ENCODE data around the gene ARHGAP44. TPM values are rescaled to one million over a fixed set of nuclear protein-coding genes. Genes with fewer than 3 reads are reported as not detected.

ARHGAP44 gene
- total and polyA plus RNA-seq, 2 donors (not counting 3 experiments of a cell fraction or from before 2014, with no cell fraction given) = 0.11 to 0.42 TPM

DNA sequence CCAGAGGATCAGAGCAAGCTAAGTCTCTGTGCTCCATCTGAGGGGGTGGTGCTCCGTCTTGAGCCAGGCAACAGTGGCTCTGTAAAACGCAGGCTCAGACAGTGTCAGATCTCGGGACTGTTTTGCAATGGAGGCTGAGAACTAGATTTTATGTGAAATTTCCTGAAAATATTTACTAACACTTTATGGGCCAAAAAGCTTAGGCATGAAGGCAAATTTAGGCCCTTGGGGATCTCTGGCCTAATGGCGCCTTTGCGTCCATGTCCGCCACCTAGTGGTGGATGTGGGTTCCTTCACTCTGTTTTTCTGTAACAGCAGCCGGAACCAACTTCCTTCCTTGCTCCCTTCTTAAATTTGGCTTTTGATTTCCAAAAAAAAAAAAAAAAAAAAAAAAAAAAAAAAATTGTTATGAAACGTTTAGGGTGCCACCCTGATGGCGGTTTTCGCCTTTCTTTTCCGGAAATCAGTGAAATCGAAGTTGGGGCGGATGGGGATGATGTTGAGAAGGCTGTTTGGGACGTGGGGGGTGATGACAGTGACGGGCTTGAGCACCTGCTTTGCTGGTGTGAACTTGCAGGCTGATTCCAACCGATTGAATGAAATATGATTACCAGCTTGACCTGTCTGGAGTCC, 242.5 kb downstream of the ARHGAP44 start:
- Histone ChIP-seq H3K27ac (ENCODE audit: insufficient read depth, low read depth, low read length) (no peak overlapping the region), H3K9ac (replicated peaks; ENCODE audit: extremely low read depth, insufficient read depth, low read length) (no peak overlapping the region), H2AFZ (ENCODE audit: low read depth, low read length) (peak overlapping the region; percentile 12), H3K9me3 (replicated peaks; ENCODE audit: control insufficient read depth, insufficient read depth, low read length) (no peaks in the 10 kb centered on the region), H3K27me3 (ENCODE audit: control insufficient read depth in 2 of 2, insufficient read depth in 2 of 2, low read length in 2 of 2) (no peaks in the 10 kb centered on the region), H3K4me3 (replicated peaks in 1 of 3; ENCODE audit: insufficient read depth in 1 of 3, low read depth in 1 of 3, low read length in 3 of 3) (no peak overlapping the region), H3K36me3 (ENCODE audit: control insufficient read depth in 2 of 2, extremely low read depth in 1 of 2, insufficient read depth in 2 of 2, low read length in 2 of 2) (no peaks in the 10 kb centered on the region), H3K4me1 (ENCODE audit: control insufficient read depth, extremely low read depth, insufficient read depth, low read length) (no peaks in the 10 kb centered on the region), H4K20me1 (replicated peaks; ENCODE audit: control insufficient read depth, extremely low read depth, insufficient read depth, low read length) (no peaks in the 10 kb centered on the region), H3K4me2 (ENCODE audit: insufficient read depth, low read length) (no peak overlapping the region), H3K79me2 (ENCODE audit: control insufficient read depth, insufficient read depth, low read length) (no peaks in the 10 kb centered on the region), H3K9me1 (replicated peaks; ENCODE audit: control insufficient read depth, extremely low read depth, insufficient read depth, low read length) (no peaks in the 10 kb centered on the region)
- no TSS peak for BruUV-seq (replicated peaks)
- ChIA-PET POLR2A (no interaction called here), CTCF (interaction anchor here (0.7 to 3.6 kb wide), 17 partner anchors 9 to 1895 kb away, joined by 3 to 93 read pairs (median 5); partner anchors contain the start of genes ELAC2 and HS3ST3B1)
- TF ChIP-seq FOS (IDR thresholded peaks at IDR 0.05; ENCODE audit: borderline replicate concordance, insufficient read depth, low read length) (no peak), CTCF (IDR thresholded peaks at IDR 0.05; ENCODE audit: extremely low read depth in 1 of 2, insufficient read depth in 1 of 2, low read depth in 1 of 2, low read length in 2 of 2) (peak; percentile 80 to 87)
- DNase-seq (ENCODE audit: low read depth, low spot score) (peak; percentile 18), FAIRE-seq (peak; percentile 83)
- intact Hi-C loops (cut with micrococcal nuclease) (loop anchor here (2.0 to 5.0 kb wide), 2 partner anchors 1271 to 1895 kb away; no protein-coding TSS in a partner anchor), dilution Hi-C loops (cut with MboI; ENCODE audit: extremely low pct_ligation_motif_present, low sequenced_read_pairs) (no loop called here)

- Histone ChIP-seq H3K27ac (ENCODE audit: insufficient read depth, low read depth, low read length) (no peak overlapping the region), H3K4me3 (replicated peaks in 1 of 3; ENCODE audit: insufficient read depth in 1 of 3, low read depth in 1 of 3, low read length in 3 of 3) (no peak overlapping the region), H3K4me2 (ENCODE audit: insufficient read depth, low read length) (no peak overlapping the region), H3K9me3 (replicated peaks; ENCODE audit: control insufficient read depth, insufficient read depth, low read length) (no peaks in the 10 kb centered on the region), H3K9me1 (replicated peaks; ENCODE audit: control insufficient read depth, extremely low read depth, insufficient read depth, low read length) (no peaks in the 10 kb centered on the region), H4K20me1 (replicated peaks; ENCODE audit: control insufficient read depth, extremely low read depth, insufficient read depth, low read length) (no peaks in the 10 kb centered on the region), H3K9ac (replicated peaks; ENCODE audit: extremely low read depth, insufficient read depth, low read length) (no peak overlapping the region), H3K4me1 (ENCODE audit: control insufficient read depth, extremely low read depth, insufficient read depth, low read length) (no peaks in the 10 kb centered on the region), H2AFZ (ENCODE audit: low read depth, low read length) (no peak overlapping the region), H3K79me2 (ENCODE audit: control insufficient read depth, insufficient read depth, low read length) (no peaks in the 10 kb centered on the region), H3K27me3 (ENCODE audit: control insufficient read depth in 2 of 2, insufficient read depth in 2 of 2, low read length in 2 of 2) (no peaks in the 10 kb centered on the region), H3K36me3 (ENCODE audit: control insufficient read depth in 2 of 2, extremely low read depth in 1 of 2, insufficient read depth in 2 of 2, low read length in 2 of 2) (no peaks in the 10 kb centered on the region)
- DNase-seq (ENCODE audit: low read depth, low spot score) (no peak), FAIRE-seq (no peak)
- dilution Hi-C loops (cut with MboI; ENCODE audit: extremely low pct_ligation_motif_present, low sequenced_read_pairs) = no loop called here
- CTCF ChIA-PET = no interaction called here
- TF ChIP-seq MYC (IDR thresholded peaks at IDR 0.05; ENCODE audit: low read depth, low read length) = no peak
- no peak for TF ChIP-seq POLR2A (IDR thresholded peaks at IDR 0.05; ENCODE audit: low read depth, low read length)
- no peak for TF ChIP-seq MAX (IDR thresholded peaks at IDR 0.05; ENCODE audit: insufficient read depth, insufficient read length)
- TF ChIP-seq JUN (IDR thresholded peaks at IDR 0.05; ENCODE audit: borderline replicate concordance, insufficient read depth, insufficient read length, low read depth) = no peak
- no peak for TF ChIP-seq POLR2AphosphoS5 (IDR thresholded peaks at IDR 0.05; ENCODE audit: insufficient read depth, low read depth, low read length)
- no peak for TF ChIP-seq GATA2 (IDR thresholded peaks at IDR 0.05; ENCODE audit: insufficient read depth, insufficient read length, low read depth, low read length)
- TF ChIP-seq EZH2 (IDR thresholded peaks at IDR 0.05; ENCODE audit: borderline replicate concordance, low read depth, low read length, severe bottlenecking) = no peak
- no peak for TF ChIP-seq FOS (IDR thresholded peaks at IDR 0.05; ENCODE audit: borderline replicate concordance, insufficient read depth, low read length)
- no peak for TF ChIP-seq CTCF (IDR thresholded peaks at IDR 0.05; ENCODE audit: extremely low read depth in 1 of 2, insufficient read depth in 1 of 2, low read depth in 1 of 2, low read length in 2 of 2)
- intact Hi-C loops (cut with micrococcal nuclease) = no loop called here
- BruUV-seq (replicated peaks) = no TSS peak
- POLR2A ChIA-PET = no interaction called here
Observed at GRCh38 chr17:13035420-13035819, 246.1 kb downstream of the ARHGAP44 start.

Data from endothelial cell of umbilical vein (primary cell).